Gastroesophageal sphincter (tissue), 3 donors: ENCODE measurements around the gene PAX7.

Source experiments
- POLR2A ChIP-seq, 2 donors: fragments of 450-650 bp; IDR thresholded peaks; one replicate each; pipeline ENCODE4 v1.6.1; 2017; ENCODE audit warnings: antibody characterized with exemption in 2 of 2, mild to moderate bottlenecking in 2 of 2, moderate library complexity in 1 of 2
- POLR2AphosphoS5 ChIP-seq: sonication (generic); formaldehyde crosslinking; IDR thresholded peaks from one replicate; pipeline ENCODE4 v1.6.1; 2017; ENCODE audit warnings: antibody characterized with exemption
- TF ChIP-seq, protein P1 (sequence below), 4 experiments: fragments of 200-600 bp in 2 of 4; fragments of 450-650 bp in 2 of 4; sonication (generic) in 1 of 4; IDR thresholded peaks; one replicate each; pipeline ENCODE4 v1.5.1; 2017 to 2019; ENCODE audit warnings: antibody characterized with exemption in 4 of 4, mild to moderate bottlenecking in 2 of 4, moderate library complexity in 2 of 4

DNA sequence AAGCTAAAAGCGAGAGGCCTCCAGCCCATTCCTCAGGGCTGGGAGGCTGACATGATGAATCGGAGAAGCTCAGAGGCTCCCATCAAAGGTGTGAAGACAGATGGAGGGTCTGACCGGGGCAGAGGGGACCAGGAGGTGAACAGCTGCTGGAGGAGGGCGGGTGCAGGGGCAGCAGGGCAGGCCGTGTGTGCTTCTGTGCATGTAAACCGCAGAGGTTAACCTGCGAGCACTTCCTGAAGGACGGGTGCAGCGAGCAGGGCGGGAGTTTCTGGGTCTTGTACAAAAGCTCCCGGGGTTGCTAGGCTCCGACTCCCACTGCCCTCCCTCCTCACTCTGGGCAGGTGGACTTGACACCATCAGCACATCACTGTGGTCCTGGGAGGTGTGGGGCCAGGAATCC is 75.2 kb downstream of the PAX7 start:
- TF ChIP-seq, protein P1, sequence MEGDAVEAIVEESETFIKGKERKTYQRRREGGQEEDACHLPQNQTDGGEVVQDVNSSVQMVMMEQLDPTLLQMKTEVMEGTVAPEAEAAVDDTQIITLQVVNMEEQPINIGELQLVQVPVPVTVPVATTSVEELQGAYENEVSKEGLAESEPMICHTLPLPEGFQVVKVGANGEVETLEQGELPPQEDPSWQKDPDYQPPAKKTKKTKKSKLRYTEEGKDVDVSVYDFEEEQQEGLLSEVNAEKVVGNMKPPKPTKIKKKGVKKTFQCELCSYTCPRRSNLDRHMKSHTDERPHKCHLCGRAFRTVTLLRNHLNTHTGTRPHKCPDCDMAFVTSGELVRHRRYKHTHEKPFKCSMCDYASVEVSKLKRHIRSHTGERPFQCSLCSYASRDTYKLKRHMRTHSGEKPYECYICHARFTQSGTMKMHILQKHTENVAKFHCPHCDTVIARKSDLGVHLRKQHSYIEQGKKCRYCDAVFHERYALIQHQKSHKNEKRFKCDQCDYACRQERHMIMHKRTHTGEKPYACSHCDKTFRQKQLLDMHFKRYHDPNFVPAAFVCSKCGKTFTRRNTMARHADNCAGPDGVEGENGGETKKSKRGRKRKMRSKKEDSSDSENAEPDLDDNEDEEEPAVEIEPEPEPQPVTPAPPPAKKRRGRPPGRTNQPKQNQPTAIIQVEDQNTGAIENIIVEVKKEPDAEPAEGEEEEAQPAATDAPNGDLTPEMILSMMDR (IDR thresholded peaks at IDR 0.05): no peak
- TF ChIP-seq POLR2A (IDR thresholded peaks at IDR 0.05) (no peak), POLR2AphosphoS5 (no peak)
